ENCODE results near the gene RIPOR3.

GRCh38 chr20:50710492-50711063 lies 19.2 kb upstream of the RIPOR3 start:
- TF ChIP-seq CTCF (IDR thresholded peaks at IDR 0.05) (no peak), POLR2A (IDR thresholded peaks at IDR 0.05) (no peak)
